Stomach (tissue), 19 donors: ENCODE measurements around the gene DNAJC28. TPM values are rescaled to one million over a fixed set of nuclear protein-coding genes. Genes with fewer than 3 reads are reported as not detected.
A peak's percentile ranks its signal among the peaks of the same experiment; 100 is the strongest.

Experiments
- DNase-seq, 2 donors: peaks; one replicate each; pipeline versions ENCODE4 v3.0.0 to v3.0.0-alpha.2; 2013 to 2019
- H3K27ac ChIP-seq, 5 donors: fragments of 200-600 bp in 4 of 5; sonication (generic) in 4 of 5; one replicate each; pipeline ENCODE4 v1.5.1; 2013 to 2019; ENCODE audit warnings: mild to moderate bottlenecking in 1 of 5, moderate library complexity in 1 of 5
- H3K27me3 ChIP-seq, 3 donors: fragments of 200-600 bp; sonication (generic); one replicate each; pipeline ENCODE4 v1.5.1; 2017 to 2019; ENCODE audit warnings: mixed run types in 1 of 3
- H3K36me3 ChIP-seq, 4 donors: fragments of 200-600 bp; sonication (generic); 1 replicate in 3 of 4; 2 replicates in 1 of 4; pipeline ENCODE4 v1.5.1; 2016 to 2019
- H3K4me1 ChIP-seq, 4 donors: fragments of 200-600 bp; sonication (generic); one replicate each; pipeline ENCODE4 v1.5.1; 2016 to 2019
- H3K4me3 ChIP-seq, 4 donors: fragments of 200-600 bp; sonication (generic) in 3 of 4; one replicate each; pipeline ENCODE4 v1.5.1; 2016 to 2019; ENCODE audit warnings: mild to moderate bottlenecking in 1 of 4
- H3K9me3 ChIP-seq, 4 donors: fragments of 200-600 bp; sonication (generic); one replicate each; pipeline ENCODE4 v1.5.1; 2016 to 2019
- EP300 ChIP-seq: sonication (generic); formaldehyde crosslinking; IDR thresholded peaks from one replicate; pipeline ENCODE4 v1.6.1; 2017; ENCODE audit warnings: antibody characterized with exemption
- POLR2A ChIP-seq, 4 donors: fragments of 450-650 bp; IDR thresholded peaks; one replicate each; pipeline ENCODE4 v1.6.1; 2016; ENCODE audit warnings: antibody characterized with exemption in 4 of 4, control low read depth in 2 of 4, mild to moderate bottlenecking in 1 of 4, moderate library complexity in 1 of 4
- POLR2AphosphoS5 ChIP-seq, 3 donors: sonication (generic); formaldehyde crosslinking; IDR thresholded peaks; one replicate each; pipeline ENCODE4 v1.6.1; 2016; ENCODE audit warnings: antibody characterized with exemption in 3 of 3
- WGBS, 5 donors: extraction: QIAGEN DNeasy Blood & Tissue Kit in 3 of 5; methylation state at CpG; one replicate each; pipeline versions ENCODE4 v1.1.5 to v1.1.7; 2013 to 2018; 5-methylcytosine and 5-hydroxymethylcytosine counted together
- intact Hi-C: fragments of 100-400 bp; cut with DNase I; formaldehyde crosslinking; loops from one replicate; pipeline ENCODE4 v1.15.1; 2023; ENCODE audit warnings: low total_unique reads
- long read RNA-seq, 10 donors: transcript quantifications; one replicate each; lab custom pipeline, GENCODE V29; 2026
- polyA plus RNA-seq, 3 donors: library from polyadenylated mRNA; stranded (reverse); fragments of 200-250 nt; gene quantifications; one replicate each; pipeline ENCODE4 v1.2.3, GENCODE V29; 2013
- total RNA-seq, 5 donors: library from RNA; depleted of rRNA; stranded (reverse); fragments of >200 nt; gene quantifications; one replicate each; pipeline versions ENCODE4 v1.1.0 to v1.2.3, GENCODE V29; 2014 to 2016
- TF ChIP-seq, protein P1 (sequence below), 7 experiments: fragments of 450-650 bp in 4 of 7; fragments of 200-600 bp in 3 of 7; sonication (generic) in 3 of 7; IDR thresholded peaks; one replicate each; pipeline ENCODE4 v1.5.1; 2016 to 2019; ENCODE audit warnings: antibody characterized with exemption in 7 of 7, control low read depth in 2 of 7, mild to moderate bottlenecking in 1 of 7
- donor health status: healthy with polysubstance abuse.
- donor health status: Bipolar disorder and iron deficiency.
- donor health status: healthy.

The DNAJC28 gene
- total RNA-seq (1 to 10 TPM in 1 of 5 donors, under 1 TPM in 3, not detected in 1; 0.43 to 1.1 (median 0.74) TPM), polyA plus RNA-seq (1 to 10 TPM; 1.2 to 4.3 (median 1.7) TPM)
- long read RNA-seq, donor 1, result 0 reads
- long read RNA-seq, donor 2, partial matches to known transcripts, result 0 of 1 reads
- long read RNA-seq, donor 2, other reads (novel, unspliced or antisense), result 0 of 1 reads
- long read RNA-seq, donor 3, partial matches to known transcripts, result 0 of 2 reads
- long read RNA-seq, donor 3, other reads (novel, unspliced or antisense), result 0 of 2 reads
- long read RNA-seq, donor 4, result 0 reads
- long read RNA-seq, donor 5, partial matches to known transcripts, result 0 of 1 reads
- long read RNA-seq, donor 5, other reads (novel, unspliced or antisense), result 0 of 1 reads
- long read RNA-seq, donor 6, partial matches to known transcripts, result 0 of 2 reads
- long read RNA-seq, donor 6, other reads (novel, unspliced or antisense), result 0 of 2 reads
- long read RNA-seq, donor 7, result 0 reads
- long read RNA-seq, donor 8, partial matches to known transcripts, result 0 of 3 reads
- long read RNA-seq, donor 8, other reads (novel, unspliced or antisense), result 0 of 3 reads
- long read RNA-seq, donor 9, result 0 reads
- long read RNA-seq, donor 10, result 0 reads

DNA sequence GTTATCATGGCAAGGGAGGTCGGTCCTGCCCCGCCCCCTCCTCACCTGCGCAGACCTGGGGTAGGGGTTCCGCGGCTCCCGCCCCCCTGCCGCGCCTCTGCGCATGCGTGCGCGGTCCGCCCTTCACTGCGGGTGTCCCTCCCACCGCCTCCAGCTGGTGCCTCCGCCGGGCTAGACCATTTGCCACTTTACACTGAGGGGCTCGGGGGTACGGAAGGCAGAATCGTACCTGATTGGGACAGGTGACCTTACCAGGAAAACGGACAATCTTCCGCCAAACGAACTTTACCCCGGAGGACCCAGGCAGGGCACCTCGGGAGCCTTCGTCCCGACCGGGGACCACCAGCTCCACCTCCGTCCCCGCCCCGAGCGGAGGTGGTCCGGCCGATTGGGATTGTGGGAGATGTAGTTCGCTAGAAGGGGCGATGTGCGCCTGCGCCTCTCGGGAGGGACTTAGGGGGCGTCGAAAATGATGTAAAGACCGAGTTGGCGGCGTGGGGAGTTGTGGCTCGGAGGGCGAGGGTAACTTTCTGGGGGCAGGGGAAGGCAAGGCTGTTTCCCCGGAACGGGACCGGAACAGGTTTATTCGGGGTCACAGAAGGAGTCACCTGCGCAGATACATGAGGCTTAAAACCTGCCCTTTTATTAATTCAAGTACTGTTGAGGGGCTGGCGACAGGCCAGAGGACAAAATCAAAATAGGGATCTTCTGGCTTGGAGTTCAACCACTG, at the start of gene DNAJC28:
TSS of gene DNAJC28 (minus strand) at position 344 of the 730 bp plus-strand sequence. CDS start 2,323 bp downstream, outside the sequence.
- peak within 1 kb of the TSS; percentile 62 to 83 (median 73) for H3K4me3 ChIP-seq
- TF ChIP-seq POLR2AphosphoS5 (IDR thresholded peaks at IDR 0.05) (peak in 2 of 3 donors; percentile 66 to 82), POLR2A (IDR thresholded peaks at IDR 0.05) (no peak)
- TF ChIP-seq, protein P1, sequence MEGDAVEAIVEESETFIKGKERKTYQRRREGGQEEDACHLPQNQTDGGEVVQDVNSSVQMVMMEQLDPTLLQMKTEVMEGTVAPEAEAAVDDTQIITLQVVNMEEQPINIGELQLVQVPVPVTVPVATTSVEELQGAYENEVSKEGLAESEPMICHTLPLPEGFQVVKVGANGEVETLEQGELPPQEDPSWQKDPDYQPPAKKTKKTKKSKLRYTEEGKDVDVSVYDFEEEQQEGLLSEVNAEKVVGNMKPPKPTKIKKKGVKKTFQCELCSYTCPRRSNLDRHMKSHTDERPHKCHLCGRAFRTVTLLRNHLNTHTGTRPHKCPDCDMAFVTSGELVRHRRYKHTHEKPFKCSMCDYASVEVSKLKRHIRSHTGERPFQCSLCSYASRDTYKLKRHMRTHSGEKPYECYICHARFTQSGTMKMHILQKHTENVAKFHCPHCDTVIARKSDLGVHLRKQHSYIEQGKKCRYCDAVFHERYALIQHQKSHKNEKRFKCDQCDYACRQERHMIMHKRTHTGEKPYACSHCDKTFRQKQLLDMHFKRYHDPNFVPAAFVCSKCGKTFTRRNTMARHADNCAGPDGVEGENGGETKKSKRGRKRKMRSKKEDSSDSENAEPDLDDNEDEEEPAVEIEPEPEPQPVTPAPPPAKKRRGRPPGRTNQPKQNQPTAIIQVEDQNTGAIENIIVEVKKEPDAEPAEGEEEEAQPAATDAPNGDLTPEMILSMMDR (IDR thresholded peaks at IDR 0.05), result peak in 1 of 7 experiments; percentile 16
- WGBS, 5 donors, result 0 to 1% (median 0%) methylated on average over 31 to 52 of the region's 52 CpGs
- intact Hi-C loops, result no loop called here
- H3K9me3 ChIP-seq, result no peaks in the 10 kb centered on the region
- peaks cover 0 to 3% (median 0%) of the 10 kb centered on the region in 4 donors for H3K36me3 ChIP-seq
- peak; percentile 94 to 98 for DNase-seq
- peaks cover 6 to 21% (median 15%) of the 10 kb centered on the region in 4 donors for H3K4me1 ChIP-seq
- peak within 1 kb of the TSS; percentile 59 to 84 (median 82) for H3K27ac ChIP-seq
- H3K27me3 ChIP-seq, result no peaks in the 10 kb centered on the region

DNA sequence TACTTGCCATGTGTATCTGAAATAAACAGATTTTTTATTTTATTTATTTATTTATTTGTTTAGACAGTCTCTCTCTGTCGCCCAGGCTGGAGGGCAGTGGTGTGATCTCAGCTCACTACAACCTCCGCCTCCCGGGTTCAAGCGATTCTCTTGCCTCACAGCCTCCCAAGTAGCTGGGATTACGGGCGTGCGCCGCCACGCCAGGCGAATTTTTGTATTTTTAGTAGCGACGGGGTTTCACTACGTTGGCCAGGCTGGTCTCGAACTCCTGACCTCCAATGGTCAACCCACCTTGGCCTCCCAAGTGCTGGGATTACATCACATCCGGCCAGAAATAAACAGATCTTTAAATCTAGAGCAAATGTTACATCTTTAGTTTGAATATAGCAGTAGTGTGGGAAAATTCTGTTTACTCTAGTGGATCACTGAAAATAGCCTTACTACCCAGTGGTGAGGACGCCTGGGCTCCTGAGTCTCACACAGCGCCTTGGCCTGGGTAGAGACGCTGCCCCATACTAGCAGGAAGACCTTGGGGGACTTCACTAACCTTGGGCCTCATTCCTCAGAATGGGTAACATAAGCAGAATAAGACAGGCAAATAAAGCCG, 49.7 kb upstream of the DNAJC28 start:
- intact Hi-C loops, result no loop called here
- H3K4me3 ChIP-seq, result peak overlapping the region; percentile 70 to 81 (median 78)
- TF ChIP-seq EP300 (no peak), POLR2A (IDR thresholded peaks at IDR 0.05) (no peak), POLR2AphosphoS5 (IDR thresholded peaks at IDR 0.05) (no peak)
- TF ChIP-seq, protein P1 (IDR thresholded peaks at IDR 0.05), result no peak
- H3K4me1 ChIP-seq, result peaks cover 22 to 61% (median 41%) of the 10 kb centered on the region in 4 donors
- 37 to 45% (median 39%) methylated on average over 19 of the region's 19 CpGs for WGBS, 5 donors
- no peaks in the 10 kb centered on the region for H3K9me3 ChIP-seq
- peak overlapping the region; percentile 85 to 99 (median 99) for H3K27ac ChIP-seq
- peaks cover 13 to 31% (median 30%) of the 10 kb centered on the region in 4 donors for H3K36me3 ChIP-seq
- DNase-seq, result peak in 1 of 2 donors; percentile 48
- H3K27me3 ChIP-seq, result no peaks in the 10 kb centered on the region

DNA sequence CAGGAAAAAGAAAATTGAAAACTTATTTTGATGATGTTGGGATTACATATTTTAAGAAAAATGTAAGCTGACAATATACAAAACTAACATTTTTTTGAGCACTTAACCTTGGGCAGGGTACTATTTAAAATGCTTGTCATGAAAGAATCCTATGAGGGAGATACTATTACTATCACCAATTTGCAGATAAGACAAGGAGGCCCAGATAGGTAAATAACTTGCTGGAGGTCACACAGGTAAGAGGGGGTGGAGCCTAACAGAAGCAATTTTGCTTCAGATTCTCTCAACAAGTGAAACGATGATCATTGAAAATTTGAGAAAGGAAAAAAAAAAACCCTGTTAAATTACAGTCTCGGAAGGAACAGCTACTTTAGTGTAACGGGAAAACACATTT, 49.2 kb upstream of the DNAJC28 start:
- H3K27ac ChIP-seq, result peak overlapping the region in 4 of 5 donors; percentile 97 to 99 (median 99)
- peak overlapping the region in 2 of 4 donors; percentile 70 to 79 for H3K4me3 ChIP-seq
- H3K9me3 ChIP-seq, result no peaks in the 10 kb centered on the region
- intact Hi-C loops, result no loop called here
- H3K27me3 ChIP-seq, result no peaks in the 10 kb centered on the region
- DNase-seq, result peak in 1 of 2 donors; percentile 31
- 35 to 55% (median 38%) methylated on average over 3 of the region's 3 CpGs for WGBS, 5 donors
- H3K36me3 ChIP-seq, result peaks cover 13 to 35% (median 35%) of the 10 kb centered on the region in 4 donors
- H3K4me1 ChIP-seq, result peaks cover 17 to 56% (median 36%) of the 10 kb centered on the region in 4 donors
- TF ChIP-seq POLR2A (IDR thresholded peaks at IDR 0.05) (no peak), POLR2AphosphoS5 (IDR thresholded peaks at IDR 0.05) (no peak), EP300 (no peak)
- TF ChIP-seq, protein P1 (IDR thresholded peaks at IDR 0.05), result no peak
